ENCODE measurements around the gene MYL7.

The MYL7 gene

GRCh38 chr7:44162785-44163395 is 21.8 kb upstream of the MYL7 start:
- no peak overlapping the region for H3K9ac ChIP-seq
- no peak overlapping the region for H3K4me3 ChIP-seq (IDR thresholded peaks at IDR 0.05; ENCODE audit: insufficient read depth, low read depth, low read length)
- H3K4me1 ChIP-seq (ENCODE audit: low read depth, poor library complexity, severe bottlenecking): no peaks in the 10 kb centered on the region
- TF ChIP-seq CTCF (conservative IDR thresholded peaks at IDR 0.05; ENCODE audit: low read depth, low read length): no peak
- H3K36me3 ChIP-seq (ENCODE audit: insufficient read depth): no peaks in the 10 kb centered on the region
- no peak overlapping the region for H3K4me2 ChIP-seq
- no peak overlapping the region for H2AFZ ChIP-seq (ENCODE audit: low read depth)
- no peak overlapping the region for H3K27ac ChIP-seq
- H3K27me3 ChIP-seq (ENCODE audit: insufficient read depth, low read depth): no peaks in the 10 kb centered on the region
- no peaks in the 10 kb centered on the region for H4K20me1 ChIP-seq (ENCODE audit: insufficient read depth)
- no peaks in the 10 kb centered on the region for H3K79me2 ChIP-seq (ENCODE audit: insufficient read depth, low read depth)

GRCh38 chr7:44162179-44162578 is 21.0 kb upstream of the MYL7 start:
- Histone ChIP-seq H2AFZ (ENCODE audit: low read depth) (no peak overlapping the region), H3K9ac (no peak overlapping the region), H3K27ac (no peak overlapping the region), H3K27me3 (ENCODE audit: insufficient read depth, low read depth) (no peaks in the 10 kb centered on the region), H4K20me1 (ENCODE audit: insufficient read depth) (no peaks in the 10 kb centered on the region), H3K79me2 (ENCODE audit: insufficient read depth, low read depth) (no peaks in the 10 kb centered on the region), H3K36me3 (ENCODE audit: insufficient read depth) (no peaks in the 10 kb centered on the region), H3K4me1 (ENCODE audit: low read depth, poor library complexity, severe bottlenecking) (no peaks in the 10 kb centered on the region), H3K4me3 (IDR thresholded peaks at IDR 0.05; ENCODE audit: insufficient read depth, low read depth, low read length) (no peak overlapping the region), H3K4me2 (no peak overlapping the region)
- TF ChIP-seq CTCF (conservative IDR thresholded peaks at IDR 0.05; ENCODE audit: low read depth, low read length): no peak

GRCh38 chr7:44161371-44161770 is 20.2 kb upstream of the MYL7 start:
- H3K36me3 ChIP-seq (ENCODE audit: insufficient read depth): no peaks in the 10 kb centered on the region
- no peak overlapping the region for H3K4me2 ChIP-seq
- H2AFZ ChIP-seq (ENCODE audit: low read depth): no peak overlapping the region
- H4K20me1 ChIP-seq (ENCODE audit: insufficient read depth): no peaks in the 10 kb centered on the region
- no peak overlapping the region for H3K27ac ChIP-seq
- H3K9ac ChIP-seq: no peak overlapping the region
- H3K4me3 ChIP-seq (IDR thresholded peaks at IDR 0.05; ENCODE audit: insufficient read depth, low read depth, low read length): no peak overlapping the region
- no peaks in the 10 kb centered on the region for H3K4me1 ChIP-seq (ENCODE audit: low read depth, poor library complexity, severe bottlenecking)
- no peaks in the 10 kb centered on the region for H3K27me3 ChIP-seq (ENCODE audit: insufficient read depth, low read depth)
- H3K79me2 ChIP-seq (ENCODE audit: insufficient read depth, low read depth): no peaks in the 10 kb centered on the region
- TF ChIP-seq CTCF (conservative IDR thresholded peaks at IDR 0.05; ENCODE audit: low read depth, low read length): no peak

- Histone ChIP-seq H3K4me1 (ENCODE audit: low read depth, poor library complexity, severe bottlenecking) (no peaks in the 10 kb centered on the region), H2AFZ (ENCODE audit: low read depth) (no peak overlapping the region), H3K27ac (no peak overlapping the region), H3K36me3 (ENCODE audit: insufficient read depth) (no peaks in the 10 kb centered on the region), H3K4me2 (no peak overlapping the region), H3K9ac (no peak overlapping the region), H3K79me2 (ENCODE audit: insufficient read depth, low read depth) (no peaks in the 10 kb centered on the region), H3K27me3 (ENCODE audit: insufficient read depth, low read depth) (no peaks in the 10 kb centered on the region), H4K20me1 (ENCODE audit: insufficient read depth) (no peaks in the 10 kb centered on the region), H3K4me3 (IDR thresholded peaks at IDR 0.05; ENCODE audit: insufficient read depth, low read depth, low read length) (no peak overlapping the region)
- no peak for TF ChIP-seq CTCF (conservative IDR thresholded peaks at IDR 0.05; ENCODE audit: low read depth, low read length)
Measured at GRCh38 chr7:44159824-44160630, 18.9 kb upstream of the MYL7 start.
